Left forelimb (tissue), 1 donor: ENCODE data around the gene SPECC1.
"Not testable (repeated sequence)": the region's sequence is repeated elsewhere in the genome, so short reads cannot be mapped to it uniquely, and the experiment has no call there.

Source experiments
- DNase-seq: peaks from one replicate; pipeline ENCODE4 v3.0.0-alpha.2; 2018; ENCODE audit warnings: low spot score

Gene SPECC1

DNA sequence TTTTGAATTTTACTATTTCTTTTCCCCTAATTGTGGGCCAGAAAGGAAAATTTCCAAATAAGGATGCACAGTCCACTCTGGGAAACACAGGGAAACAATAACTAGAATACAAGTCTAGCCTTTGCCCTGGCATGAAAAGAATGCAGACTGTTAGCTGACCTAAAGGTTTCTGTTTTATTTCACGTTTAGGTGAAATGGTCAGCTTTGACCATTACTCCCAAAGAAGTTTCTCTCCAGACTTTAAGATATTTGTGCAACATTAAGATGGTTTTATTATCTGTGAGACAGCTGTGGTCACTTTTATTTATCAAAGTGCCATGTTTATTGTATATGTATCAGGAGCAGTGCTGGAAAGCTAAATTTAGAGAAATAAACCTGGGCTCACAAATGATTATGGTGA lies 163.9 kb downstream of the SPECC1 start:
- no peak for DNase-seq

DNA sequence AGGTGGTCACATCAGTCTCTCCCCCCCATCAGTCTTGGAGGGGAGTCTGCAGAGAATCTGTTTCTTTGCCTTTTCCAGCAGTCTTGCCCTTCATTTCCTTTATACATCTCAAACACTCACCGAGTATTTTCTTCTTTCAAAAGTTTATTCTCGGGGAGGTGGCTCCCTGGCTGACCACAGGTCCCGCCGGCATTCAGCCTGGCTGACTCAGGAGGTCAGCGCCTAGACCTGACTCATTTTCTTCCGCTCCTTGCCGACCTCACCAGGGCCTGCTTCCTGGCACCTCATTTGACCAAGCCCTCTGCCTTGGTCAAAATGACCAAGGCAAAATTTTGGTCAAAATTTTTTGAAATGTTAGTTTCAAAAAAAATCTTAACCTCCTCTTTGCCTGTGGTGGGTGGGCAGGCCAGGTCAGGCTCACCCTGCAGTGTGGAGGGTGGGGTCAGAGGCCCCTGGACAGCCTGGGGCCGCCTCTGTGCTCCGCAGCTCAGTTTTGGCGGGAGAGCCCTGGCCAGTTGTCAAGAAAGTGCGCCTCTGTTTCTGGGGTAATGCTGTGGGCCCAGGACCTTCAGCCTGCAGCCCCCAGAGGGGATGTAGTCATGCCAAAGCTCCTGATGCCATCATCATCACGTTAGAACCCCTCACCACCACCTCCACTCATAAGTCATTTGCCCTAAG lies 165.6 kb downstream of the SPECC1 start:
- no peak for DNase-seq

DNA sequence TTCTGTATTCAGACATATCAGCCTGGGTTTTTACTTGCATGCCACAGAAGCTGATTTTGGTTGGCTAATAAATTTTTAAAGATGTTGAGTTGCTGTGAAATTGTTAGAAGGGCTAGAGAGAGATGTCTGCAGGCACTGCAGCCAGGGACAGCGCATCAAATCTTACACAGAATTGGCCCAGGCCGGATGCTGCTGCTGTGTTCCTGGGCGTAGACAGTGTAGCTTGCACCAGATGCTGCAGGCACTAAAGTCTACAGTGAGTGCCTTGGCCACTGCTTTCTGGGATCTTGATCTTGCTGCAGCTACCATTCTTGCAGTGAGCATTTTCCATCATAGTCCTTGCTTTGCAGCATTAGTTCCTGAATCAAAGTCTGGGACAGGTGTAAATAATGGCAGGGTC lies 169.9 kb downstream of the SPECC1 start:
- no peak for DNase-seq

DNA sequence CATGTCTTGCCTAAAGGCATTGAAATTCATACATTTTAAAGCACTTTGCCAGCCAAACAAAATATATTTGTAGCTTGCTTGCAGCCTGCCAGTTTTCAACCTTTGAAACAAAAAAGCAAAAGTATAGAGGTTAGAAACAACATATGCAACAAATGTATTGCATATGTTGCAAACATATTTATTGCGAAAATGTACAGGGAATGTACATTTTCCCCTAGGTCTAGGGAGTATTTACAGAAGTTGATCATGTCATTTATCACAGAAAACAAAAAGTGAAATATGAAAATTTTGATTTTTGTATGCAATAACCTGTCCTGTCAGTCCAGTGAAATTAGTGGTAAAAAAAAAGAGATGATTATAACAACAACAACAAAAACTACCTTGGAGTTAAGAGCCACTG lies 171.5 kb downstream of the SPECC1 start:
- DNase-seq, result no peak

DNA sequence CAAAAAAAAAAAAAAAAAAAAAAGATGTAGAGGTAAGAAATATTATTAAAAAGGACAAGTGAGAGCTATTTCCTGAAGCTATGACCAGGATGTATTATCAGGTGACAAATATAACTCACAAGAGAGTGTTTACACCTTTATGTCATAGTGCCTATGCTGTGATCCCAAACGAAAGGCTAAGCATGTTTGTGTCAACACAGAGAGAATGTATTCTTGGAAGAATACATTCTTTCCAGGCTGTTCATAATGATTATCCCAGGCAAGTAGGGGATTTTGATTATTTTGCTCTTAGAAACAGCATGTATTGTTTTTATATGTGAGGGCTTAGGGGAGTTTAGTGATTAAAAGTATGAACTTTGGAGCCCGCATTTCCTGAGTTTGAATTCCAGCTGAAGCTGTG lies 175.0 kb downstream of the SPECC1 start:
- no peak for DNase-seq

DNA sequence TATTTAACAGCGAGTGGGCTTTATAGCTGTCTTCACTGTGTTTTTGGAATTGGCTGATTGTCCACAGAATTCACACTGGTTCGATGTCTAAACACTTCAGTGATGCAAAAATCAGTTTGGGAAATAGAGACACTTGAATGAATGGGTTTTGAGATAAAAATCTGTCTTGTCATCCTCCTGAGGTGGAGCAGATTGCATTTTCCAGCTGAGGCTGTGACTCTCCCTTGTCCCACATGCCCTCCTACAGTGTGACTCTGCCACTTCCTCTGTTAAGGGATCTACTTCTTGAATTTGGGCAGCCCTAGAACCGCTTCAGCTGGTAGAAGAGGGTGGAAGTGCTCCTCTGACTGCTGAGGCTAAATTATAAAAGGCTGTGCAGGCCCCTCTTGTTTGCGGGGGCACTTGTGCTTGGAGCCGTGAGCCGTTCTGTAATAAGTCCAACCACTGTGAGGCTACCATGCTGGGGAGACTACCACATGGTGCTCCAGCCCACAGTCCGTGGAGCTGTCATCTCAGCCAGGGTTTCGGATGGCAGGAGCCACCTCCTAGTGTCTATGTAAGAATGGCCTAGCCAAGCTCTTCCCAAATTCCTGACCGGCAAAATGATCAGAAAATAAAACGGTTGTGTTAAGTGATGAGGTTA lies 175.9 kb downstream of the SPECC1 start:
- no peak for DNase-seq

DNA sequence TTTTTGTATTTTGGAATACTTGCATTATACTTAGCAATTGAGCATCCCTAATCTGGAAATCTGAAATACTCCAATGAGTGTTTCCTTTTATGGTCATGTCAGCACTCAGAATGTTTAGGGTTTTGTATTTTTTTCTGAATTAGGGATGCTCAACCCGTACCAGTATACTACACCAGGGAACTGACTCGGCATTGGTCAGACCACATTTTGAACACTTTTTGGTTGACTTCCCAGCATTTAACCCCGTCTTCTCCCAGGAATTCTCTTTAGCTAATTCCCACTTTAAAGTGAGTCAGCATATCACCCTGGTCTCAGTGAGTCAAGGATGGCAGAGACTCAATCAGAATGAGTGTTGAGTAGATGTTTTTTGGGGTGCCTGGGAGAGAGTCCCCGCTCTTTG lies 177.9 kb downstream of the SPECC1 start:
- DNase-seq, result no peak

DNA sequence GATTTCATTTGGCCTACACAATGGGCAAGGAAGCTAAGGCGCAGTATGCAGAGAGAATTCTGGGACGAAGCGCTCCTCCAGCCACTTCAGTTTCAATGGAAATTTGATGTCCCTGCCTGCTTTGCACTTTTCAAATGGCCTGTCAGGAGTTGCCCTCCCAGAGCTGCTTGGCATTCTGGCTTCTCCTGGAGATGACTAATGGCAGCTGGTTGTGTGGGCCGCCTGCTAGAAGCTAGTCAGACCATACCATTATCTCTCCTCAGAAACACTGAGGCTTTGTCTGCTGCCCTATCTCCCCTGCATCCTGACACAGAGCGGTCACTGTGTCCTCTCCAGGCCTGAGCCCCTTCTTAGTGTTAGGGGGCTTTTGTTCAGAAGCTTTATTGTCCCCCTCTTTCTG lies 180.1 kb downstream of the SPECC1 start:
- no peak for DNase-seq

DNA sequence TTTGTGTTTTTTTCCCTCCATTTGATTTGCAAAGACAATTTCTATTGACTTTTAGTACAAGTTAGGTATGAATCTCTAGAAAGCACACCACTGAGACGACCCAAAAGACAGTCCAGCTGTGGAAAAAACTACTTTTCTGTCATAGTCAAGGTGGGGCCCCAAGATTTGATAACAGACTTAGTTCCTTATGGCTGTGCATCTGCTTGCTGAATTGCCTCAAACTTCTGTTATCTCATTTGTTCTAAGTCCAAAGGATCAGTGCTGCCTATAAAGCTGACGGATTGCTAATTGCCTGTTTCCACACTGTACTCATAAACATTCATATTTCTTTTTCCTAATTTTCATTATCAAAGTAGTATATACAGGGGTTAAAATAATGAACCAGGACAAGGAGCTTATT lies 180.8 kb downstream of the SPECC1 start:
- DNase-seq, result no peak

DNA sequence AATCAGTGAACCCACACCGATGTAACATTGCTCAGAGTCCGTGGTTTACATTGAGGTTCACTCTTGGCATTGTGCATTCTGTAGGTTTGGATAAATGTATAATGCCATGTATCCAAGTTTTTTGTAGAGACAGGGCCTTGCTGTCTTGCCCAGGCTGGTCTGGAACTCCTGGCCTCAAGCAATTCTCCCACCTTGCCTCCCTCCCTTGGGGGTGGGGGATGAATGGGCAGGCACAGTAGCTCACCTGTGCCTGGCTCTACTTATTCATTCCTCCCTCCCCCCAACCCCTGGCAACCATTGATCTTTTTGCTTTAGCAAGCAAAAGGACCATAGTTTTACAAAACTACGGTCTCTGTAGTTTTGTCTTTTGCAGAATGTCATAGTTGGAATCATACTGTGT lies 181.4 kb downstream of the SPECC1 start:
- no peak for DNase-seq

DNA sequence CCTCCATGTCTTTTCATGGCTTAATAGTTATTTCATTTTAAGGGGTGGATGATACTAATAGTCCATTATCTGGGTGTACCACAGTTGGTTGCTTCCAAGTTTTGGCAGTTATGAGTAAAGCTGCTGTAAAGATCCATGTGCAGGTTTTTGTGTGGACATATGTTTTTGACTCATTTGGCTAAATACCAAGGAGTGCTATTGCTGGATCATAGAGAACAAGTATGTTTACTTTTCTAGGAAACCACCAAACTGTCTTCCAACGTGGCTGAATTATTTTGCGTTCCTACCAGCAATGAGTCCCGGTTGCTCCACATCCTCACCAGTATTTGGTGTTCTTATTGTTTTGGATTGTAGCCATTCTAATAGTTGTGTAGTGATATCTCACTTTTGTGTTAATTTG lies 181.9 kb downstream of the SPECC1 start:
- DNase-seq, result no peak

DNA sequence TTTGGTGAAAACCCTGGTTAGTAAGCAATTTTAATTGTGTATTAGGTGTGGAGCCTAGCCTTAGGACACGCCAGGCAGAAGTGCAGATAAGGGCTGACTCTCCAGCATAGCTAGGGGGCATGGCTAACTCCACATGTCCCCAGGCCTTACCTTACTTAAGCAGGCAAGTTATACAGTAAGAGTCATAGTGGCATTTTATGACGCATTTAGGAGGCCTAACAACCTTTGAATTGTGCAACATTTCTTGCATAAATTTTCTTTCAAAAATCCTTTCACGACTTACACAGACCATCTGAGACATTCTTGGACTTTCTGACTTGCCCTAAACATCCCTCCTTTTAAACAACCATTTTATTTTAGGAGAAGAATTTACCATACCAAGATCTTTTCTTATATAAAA lies 187.1 kb downstream of the SPECC1 start:
- not testable (repeated sequence) for DNase-seq

DNA sequence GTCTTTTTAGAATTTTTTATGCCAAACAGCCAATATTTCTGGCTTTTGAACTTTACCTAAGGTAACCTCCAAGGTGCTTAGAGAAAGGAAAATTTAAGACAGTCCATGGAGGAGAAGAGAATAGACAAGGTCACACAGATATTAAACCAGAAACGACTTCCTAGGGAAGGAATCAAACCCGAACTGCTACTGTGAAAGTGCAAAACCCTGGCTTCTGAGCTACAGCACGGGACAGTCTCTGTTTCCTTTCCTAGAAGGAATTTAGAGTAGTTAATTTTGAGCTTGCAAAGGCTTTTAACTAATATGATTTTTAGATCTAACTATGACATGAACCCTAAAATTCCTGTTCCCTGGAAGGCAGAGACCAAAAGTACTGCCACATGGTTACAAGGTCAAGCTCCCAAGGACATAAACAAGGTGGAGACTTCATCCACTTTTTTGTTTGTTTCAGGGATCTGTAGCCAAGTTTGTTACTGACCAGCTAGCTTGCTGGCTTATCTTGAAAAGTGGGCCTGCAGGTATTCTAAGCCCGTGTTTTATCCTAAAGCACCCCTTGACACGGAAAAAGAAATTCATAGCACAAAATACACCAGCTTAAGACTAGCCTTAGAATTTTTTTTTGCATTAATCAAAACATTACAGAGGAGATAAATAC lies 188.2 kb downstream of the SPECC1 start:
- no peak for DNase-seq

DNA sequence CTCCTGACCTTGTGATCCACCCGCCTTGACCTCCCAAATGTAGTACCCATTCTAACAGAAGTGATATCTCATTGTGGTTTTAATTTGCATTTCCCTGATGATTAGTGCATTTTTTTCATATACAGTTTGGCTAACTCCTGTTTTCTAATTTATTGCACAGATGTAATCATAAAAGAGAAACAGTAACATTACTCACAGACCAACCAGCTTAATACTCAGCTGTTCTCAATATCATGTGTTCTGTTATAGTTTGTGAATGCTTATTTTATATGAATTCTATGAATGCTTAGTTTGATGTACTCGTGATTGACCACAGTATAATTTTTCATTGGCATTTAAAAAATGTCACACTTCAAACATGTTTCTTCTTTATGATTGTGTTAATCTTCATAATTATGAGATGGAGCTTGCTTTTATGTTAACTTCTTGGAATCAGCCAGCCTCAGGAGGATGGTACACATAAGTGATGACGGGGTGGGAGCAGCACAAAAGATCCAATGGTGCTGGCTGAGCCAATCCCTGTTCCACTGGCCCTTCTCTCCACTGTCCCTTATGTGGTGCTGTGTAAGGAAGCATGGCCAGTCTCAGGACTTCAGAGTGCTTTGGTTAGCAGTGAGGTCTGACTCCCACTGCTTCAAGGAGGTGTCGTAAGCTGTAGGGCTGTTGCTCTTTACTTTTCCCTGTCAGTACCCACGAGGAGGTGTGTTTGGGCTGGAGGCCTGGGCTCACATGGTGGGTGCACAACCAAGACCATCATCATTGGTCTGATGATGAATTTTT lies 191.0 kb downstream of the SPECC1 start:
- no peak for DNase-seq

DNA sequence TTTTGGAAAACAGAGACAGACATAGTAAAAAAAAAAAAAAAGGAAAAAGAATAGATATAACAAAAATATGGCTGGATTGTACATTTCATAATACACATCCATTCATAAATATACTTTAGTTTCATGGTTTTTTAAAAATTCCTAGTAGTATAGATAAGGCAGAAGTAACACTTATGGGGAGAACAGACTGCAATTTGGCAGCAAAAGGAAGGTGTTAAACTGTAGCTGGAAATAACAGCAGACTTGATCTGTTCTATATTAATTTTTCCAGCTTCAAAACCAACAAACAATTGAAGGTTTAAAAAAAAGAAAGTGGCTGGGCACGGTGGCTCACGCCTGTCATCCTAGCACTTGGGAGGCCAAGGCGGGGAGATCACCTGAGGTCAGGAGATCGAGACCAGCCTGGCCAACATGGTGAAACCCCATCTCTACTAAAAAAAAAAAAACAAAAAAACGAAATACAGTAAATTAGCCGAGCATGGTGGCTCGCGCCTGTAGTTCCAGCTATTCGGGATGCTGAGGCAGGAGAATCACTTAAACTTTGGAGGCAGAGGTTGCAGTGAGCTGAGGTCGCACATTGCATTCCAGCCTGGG lies 191.8 kb downstream of the SPECC1 start:
- DNase-seq, result no peak

DNA sequence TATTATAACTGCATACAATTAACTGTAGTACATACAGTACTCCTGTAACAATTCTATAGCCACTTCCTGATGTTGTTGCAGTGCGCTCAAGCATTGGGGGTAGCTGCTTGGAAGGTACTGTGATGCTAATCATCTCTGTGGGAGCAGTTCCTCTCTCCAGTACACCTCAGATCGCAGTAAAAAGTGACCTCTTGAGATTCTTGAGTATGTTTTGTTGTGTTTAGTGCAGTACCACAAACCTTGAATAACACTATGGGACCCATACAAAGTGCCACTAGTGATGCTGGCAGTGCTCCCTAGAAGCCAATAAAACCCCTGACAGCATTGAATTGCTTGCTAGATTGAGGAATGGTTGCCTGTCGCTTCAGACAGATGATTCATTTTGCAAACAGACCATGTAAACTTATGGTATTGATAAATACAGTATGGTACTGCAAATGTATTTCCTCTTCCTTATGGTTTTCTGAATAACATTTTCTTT lies 193.0 kb downstream of the SPECC1 start:
- no peak for DNase-seq

DNA sequence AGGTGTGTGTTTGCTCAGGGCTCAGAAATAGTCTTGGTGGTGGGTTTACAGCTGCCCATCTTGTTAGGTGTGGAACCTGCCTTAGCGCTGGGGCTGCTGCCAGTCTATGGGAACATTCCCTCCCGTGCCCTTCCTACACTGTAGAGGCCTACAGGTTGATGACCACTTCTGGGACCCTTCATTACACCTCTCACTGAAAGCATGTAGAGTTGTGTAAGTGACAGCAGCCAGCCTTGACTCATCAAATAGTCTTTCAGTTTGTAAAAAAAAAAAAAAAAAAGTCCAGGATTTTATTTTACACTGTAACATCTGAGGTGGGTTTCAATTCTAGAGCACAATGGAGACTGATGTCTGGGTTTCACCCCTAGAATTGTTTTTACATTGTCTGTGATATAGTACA lies 193.9 kb downstream of the SPECC1 start:
- DNase-seq, result no peak

DNA sequence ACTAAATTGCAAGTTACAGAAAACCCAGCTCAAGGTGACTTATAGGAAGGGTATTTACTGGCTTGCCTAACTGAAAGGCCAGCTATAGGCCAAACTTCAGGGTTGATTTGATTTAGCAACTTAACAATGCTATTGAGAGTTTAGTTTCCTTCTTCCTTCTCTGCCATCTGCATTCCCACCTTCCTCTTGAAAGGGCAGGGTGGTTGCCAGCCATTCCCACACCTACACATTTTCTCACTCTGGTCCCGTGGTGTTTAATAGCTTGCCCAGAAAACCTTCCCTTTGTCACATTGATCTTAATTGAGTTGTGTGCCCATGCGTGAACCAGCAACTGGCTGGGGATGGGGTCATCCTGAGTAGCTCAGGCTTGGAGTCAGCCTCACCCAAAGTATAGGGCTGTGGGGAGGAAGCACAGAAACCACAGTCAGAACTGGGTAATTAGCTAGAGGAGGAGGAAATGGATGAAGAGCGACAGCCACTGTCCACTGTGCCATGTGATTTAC lies 194.7 kb downstream of the SPECC1 start:
- DNase-seq, result no peak

DNA sequence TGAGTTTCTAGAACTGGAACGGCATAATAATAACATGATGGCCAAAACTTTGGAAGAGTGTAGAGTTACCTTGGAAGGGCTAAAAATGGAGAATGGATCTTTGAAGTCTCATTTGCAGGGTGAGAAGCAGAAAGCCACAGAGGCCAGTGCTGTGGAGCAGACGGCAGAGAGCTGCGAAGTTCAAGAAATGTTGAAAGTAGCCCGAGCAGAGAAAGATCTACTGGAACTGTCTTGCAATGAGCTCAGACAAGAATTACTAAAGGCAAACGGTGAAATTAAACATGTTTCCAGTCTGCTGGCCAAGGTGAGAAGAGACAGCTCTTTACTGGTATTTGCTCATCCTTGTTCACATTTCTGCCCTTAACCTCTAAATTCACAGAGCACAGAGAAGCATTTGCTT lies 196.4 kb downstream of the SPECC1 start:
- no peak for DNase-seq

DNA sequence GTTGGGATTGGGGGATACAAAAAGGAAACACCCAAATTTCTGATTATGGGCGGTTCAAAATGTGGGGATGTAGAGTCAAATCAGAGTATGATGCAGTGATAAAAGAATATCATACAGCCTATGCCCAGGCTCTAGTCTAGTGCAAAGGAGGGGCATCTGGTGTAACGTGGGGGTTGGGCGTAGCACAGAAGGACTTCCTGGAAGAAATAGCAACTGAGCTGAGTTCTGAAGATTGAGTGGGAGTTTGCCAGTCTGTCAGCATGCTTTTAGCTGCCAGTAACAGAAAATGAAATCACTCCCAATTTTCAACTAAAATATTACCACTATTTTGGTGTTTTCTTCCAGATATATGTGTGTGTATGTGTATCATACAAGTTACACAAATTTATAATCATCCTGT lies 196.9 kb downstream of the SPECC1 start:
- no peak for DNase-seq

DNA sequence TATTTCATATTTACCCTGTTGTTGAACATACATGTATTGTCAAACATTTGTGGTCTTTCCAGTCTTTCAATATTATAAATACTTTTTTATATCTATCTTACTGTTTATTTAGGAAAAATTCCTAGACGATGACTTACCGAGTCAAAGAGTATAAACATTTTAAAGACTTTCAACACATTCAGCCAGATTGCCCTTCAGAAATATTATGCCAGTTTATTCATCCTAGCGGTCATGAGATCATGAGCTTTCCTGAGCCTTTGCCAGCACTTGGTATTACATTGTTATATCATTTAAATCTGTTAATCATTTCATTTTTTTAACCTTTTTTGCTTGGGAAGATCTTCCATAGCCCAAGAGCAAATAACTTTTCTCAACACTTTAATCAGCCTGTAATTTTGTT lies 197.4 kb downstream of the SPECC1 start:
- DNase-seq, result no peak
